ENCODE results near the gene BMP7.

The BMP7 gene

DNA sequence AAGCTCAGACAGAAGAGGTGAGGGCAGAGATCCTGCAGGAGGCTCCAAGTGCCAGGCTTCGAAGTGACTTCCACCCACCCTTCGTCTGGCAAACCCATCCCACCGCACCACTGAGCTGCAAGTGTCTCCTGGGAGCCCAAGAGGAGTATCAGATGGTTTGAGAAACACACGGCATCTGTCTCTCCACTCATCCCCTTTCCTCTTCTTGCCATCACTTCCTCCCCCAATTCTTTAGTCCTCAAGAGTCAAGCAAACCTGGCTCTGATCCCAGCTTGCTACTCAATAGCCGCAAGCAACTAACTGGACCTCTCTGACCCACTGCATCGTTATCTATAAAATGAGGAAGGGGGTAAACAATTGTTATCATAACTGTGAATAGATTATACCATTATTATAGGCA is 142.1 kb downstream of the BMP7 start:
- Histone ChIP-seq H4K91ac (ENCODE audit: low read depth, low read length, poor library complexity) (no peak overlapping the region), H3K4me2 (ENCODE audit: insufficient read depth, low read length, poor library complexity, severe bottlenecking) (no peak overlapping the region), H3K4ac (ENCODE audit: low read length) (no peak overlapping the region), H4K8ac (ENCODE audit: low read depth, low read length) (no peak overlapping the region), H2AFZ (ENCODE audit: low read length) (no peak overlapping the region), H2AK5ac (ENCODE audit: low read depth, low read length) (no peak overlapping the region), H3K36me3 (replicated peaks in 1 of 2; ENCODE audit: control insufficient read depth in 2 of 2, insufficient read depth in 2 of 2, low read length in 2 of 2) (no peaks in the 10 kb centered on the region), H2BK15ac (ENCODE audit: low read length) (no peak overlapping the region), H3K79me1 (ENCODE audit: low read depth, low read length) (no peaks in the 10 kb centered on the region), H3K14ac (ENCODE audit: low read length) (no peak overlapping the region), H3K18ac (ENCODE audit: low read length) (no peak overlapping the region), H2BK5ac (ENCODE audit: low read length) (no peak overlapping the region), H3K4me1 (ENCODE audit: control insufficient read depth in 2 of 2, insufficient read depth in 1 of 2, low read depth in 1 of 2, low read length in 2 of 2) (peaks cover 0 to 17% of the 10 kb centered on the region in 2 donors), H3K27me3 (ENCODE audit: control insufficient read depth in 3 of 3, insufficient read depth in 3 of 3, low read depth in 1 of 3, low read length in 3 of 3) (peaks cover 0 to 10% (median 0%) of the 10 kb centered on the region in 3 experiments), H3K27ac (replicated peaks; ENCODE audit: low read length) (no peak overlapping the region), H3K9ac (ENCODE audit: low read depth, low read length, poor library complexity) (no peak overlapping the region), H2BK12ac (ENCODE audit: low read length) (no peak overlapping the region), H3K4me3 (ENCODE audit: low read length in 2 of 2) (no peak overlapping the region), H2BK120ac (ENCODE audit: low read depth, low read length) (no peak overlapping the region), H3K9me3 (replicated peaks in 1 of 2; ENCODE audit: control insufficient read depth in 2 of 2, insufficient read depth in 1 of 2, low read depth in 1 of 2, low read length in 2 of 2) (no peaks in the 10 kb centered on the region), H3K23ac (ENCODE audit: low read depth, low read length, poor library complexity) (no peak overlapping the region)
- no peak for DNase-seq (ENCODE audit: low spot score)
- WGBS, 2 donors (ENCODE audit: extremely low coverage in 2 of 2, insufficient read length in 2 of 2, insufficient replicate concordance in 1 of 2) = no CpG with 5 or more reads among the region's 6 CpGs

DNA sequence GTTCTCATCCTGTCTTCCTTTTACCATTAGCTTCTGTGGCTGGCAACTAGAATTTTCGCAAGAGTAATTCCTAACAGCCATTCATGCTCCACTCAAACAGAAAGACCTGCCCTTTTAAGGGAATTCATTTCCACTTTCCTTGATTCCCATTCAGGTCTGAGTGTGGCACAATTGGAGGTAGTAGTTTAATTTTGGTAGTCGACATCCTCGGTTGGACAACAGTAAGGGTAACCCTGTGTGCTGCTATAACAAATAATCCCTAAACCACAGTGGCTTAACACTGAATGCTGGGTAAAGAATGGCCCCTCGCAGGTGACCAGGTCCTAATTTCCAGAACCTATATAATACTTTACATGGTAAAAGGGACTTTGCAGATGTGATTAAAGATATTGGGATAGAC is 142.9 kb downstream of the BMP7 start:
- Histone ChIP-seq H3K4me2 (ENCODE audit: insufficient read depth, low read length, poor library complexity, severe bottlenecking) (no peak overlapping the region), H3K9me3 (replicated peaks in 1 of 2; ENCODE audit: control insufficient read depth in 2 of 2, insufficient read depth in 1 of 2, low read depth in 1 of 2, low read length in 2 of 2) (no peaks in the 10 kb centered on the region), H3K4me3 (ENCODE audit: low read length in 2 of 2) (no peak overlapping the region), H3K27me3 (ENCODE audit: control insufficient read depth in 3 of 3, insufficient read depth in 3 of 3, low read depth in 1 of 3, low read length in 3 of 3) (peaks cover 0 to 10% (median 0%) of the 10 kb centered on the region in 3 experiments), H2AFZ (ENCODE audit: low read length) (no peak overlapping the region), H4K8ac (ENCODE audit: low read depth, low read length) (no peak overlapping the region), H2AK5ac (ENCODE audit: low read depth, low read length) (no peak overlapping the region), H2BK5ac (ENCODE audit: low read length) (no peak overlapping the region), H3K79me1 (ENCODE audit: low read depth, low read length) (no peaks in the 10 kb centered on the region), H3K14ac (ENCODE audit: low read length) (no peak overlapping the region), H3K4me1 (ENCODE audit: control insufficient read depth in 2 of 2, insufficient read depth in 1 of 2, low read depth in 1 of 2, low read length in 2 of 2) (peaks cover 0 to 17% of the 10 kb centered on the region in 2 donors), H3K4ac (ENCODE audit: low read length) (no peak overlapping the region), H2BK12ac (ENCODE audit: low read length) (no peak overlapping the region), H3K27ac (replicated peaks; ENCODE audit: low read length) (no peak overlapping the region), H2BK120ac (ENCODE audit: low read depth, low read length) (no peak overlapping the region), H3K9ac (ENCODE audit: low read depth, low read length, poor library complexity) (no peak overlapping the region), H2BK15ac (ENCODE audit: low read length) (no peak overlapping the region), H3K18ac (ENCODE audit: low read length) (no peak overlapping the region), H3K36me3 (replicated peaks in 1 of 2; ENCODE audit: control insufficient read depth in 2 of 2, insufficient read depth in 2 of 2, low read length in 2 of 2) (no peaks in the 10 kb centered on the region), H4K91ac (ENCODE audit: low read depth, low read length, poor library complexity) (no peak overlapping the region), H3K23ac (ENCODE audit: low read depth, low read length, poor library complexity) (no peak overlapping the region)
- no CpG with 5 or more reads among the region's 4 CpGs for WGBS, 2 donors (ENCODE audit: extremely low coverage in 2 of 2, insufficient read length in 2 of 2, insufficient replicate concordance in 1 of 2)
- DNase-seq (ENCODE audit: low spot score) = no peak

DNA sequence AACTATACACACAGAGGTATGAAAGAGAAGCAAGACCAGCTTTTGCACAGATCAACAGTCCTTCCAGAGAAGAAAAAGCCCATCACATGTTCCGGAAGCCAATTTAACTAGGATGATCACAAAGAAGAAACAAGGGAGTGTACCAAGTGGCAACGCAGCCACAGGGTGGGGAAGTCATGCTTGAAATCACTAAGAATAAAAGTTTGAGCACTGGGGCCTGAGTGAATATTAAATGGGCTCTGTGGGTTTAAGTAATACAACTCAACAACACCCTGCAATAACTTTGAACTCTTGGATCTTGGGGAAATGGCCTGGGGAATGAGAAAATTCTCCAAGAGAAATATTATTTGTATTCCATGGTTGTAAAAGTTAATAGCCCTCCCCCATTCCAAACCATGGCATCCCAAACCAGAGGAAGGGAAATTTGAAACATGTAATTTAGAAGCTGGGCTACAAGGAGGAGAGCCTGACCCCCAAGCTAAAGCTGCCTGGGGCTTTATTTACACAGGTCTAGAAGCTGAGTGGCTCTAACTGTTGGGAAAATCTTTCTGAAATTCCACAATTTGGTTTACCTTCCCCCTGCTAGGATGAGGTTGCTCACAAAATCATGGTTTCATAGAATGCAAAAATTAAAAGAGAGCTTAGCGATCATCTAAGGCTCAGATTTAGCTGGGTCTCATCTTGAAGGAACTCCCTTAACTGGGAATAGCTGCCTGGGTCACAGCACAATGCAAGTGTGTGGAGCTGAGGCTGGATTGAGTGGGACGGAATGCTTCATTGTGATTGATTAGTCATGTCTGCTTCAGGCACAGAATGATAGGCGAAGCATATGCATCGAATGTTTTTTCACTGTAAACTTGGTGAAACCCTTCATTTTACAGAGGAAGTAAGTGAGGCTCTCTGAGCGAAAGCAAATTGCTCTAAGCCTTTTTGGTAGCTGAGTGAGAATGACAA is 143.6 kb downstream of the BMP7 start:
- no peaks in the 10 kb centered on the region for H3K36me3 ChIP-seq (replicated peaks in 1 of 2; ENCODE audit: control insufficient read depth in 2 of 2, insufficient read depth in 2 of 2, low read length in 2 of 2)
- no peak overlapping the region for H2AK5ac ChIP-seq (ENCODE audit: low read depth, low read length)
- H2AFZ ChIP-seq (ENCODE audit: low read length) = no peak overlapping the region
- H2BK15ac ChIP-seq (ENCODE audit: low read length) = no peak overlapping the region
- no peaks in the 10 kb centered on the region for H3K9me3 ChIP-seq (replicated peaks in 1 of 2; ENCODE audit: control insufficient read depth in 2 of 2, insufficient read depth in 1 of 2, low read depth in 1 of 2, low read length in 2 of 2)
- H3K9ac ChIP-seq (ENCODE audit: low read depth, low read length, poor library complexity) = no peak overlapping the region
- no peak overlapping the region for H4K8ac ChIP-seq (ENCODE audit: low read depth, low read length)
- no peak overlapping the region for H3K27ac ChIP-seq (replicated peaks; ENCODE audit: low read length)
- no peak overlapping the region for H3K23ac ChIP-seq (ENCODE audit: low read depth, low read length, poor library complexity)
- no peak overlapping the region for H3K18ac ChIP-seq (ENCODE audit: low read length)
- H3K27me3 ChIP-seq (ENCODE audit: control insufficient read depth in 3 of 3, insufficient read depth in 3 of 3, low read depth in 1 of 3, low read length in 3 of 3) = peaks cover 0 to 10% (median 0%) of the 10 kb centered on the region in 3 experiments
- no peak overlapping the region for H2BK12ac ChIP-seq (ENCODE audit: low read length)
- no peak overlapping the region for H2BK5ac ChIP-seq (ENCODE audit: low read length)
- peaks cover 0 to 11% of the 10 kb centered on the region in 2 donors for H3K4me1 ChIP-seq (ENCODE audit: control insufficient read depth in 2 of 2, insufficient read depth in 1 of 2, low read depth in 1 of 2, low read length in 2 of 2)
- no CpG with 5 or more reads among the region's 7 CpGs for WGBS, 2 donors (ENCODE audit: extremely low coverage in 2 of 2, insufficient read length in 2 of 2, insufficient replicate concordance in 1 of 2)
- no peak overlapping the region for H3K4me2 ChIP-seq (ENCODE audit: insufficient read depth, low read length, poor library complexity, severe bottlenecking)
- H4K91ac ChIP-seq (ENCODE audit: low read depth, low read length, poor library complexity) = no peak overlapping the region
- H2BK120ac ChIP-seq (ENCODE audit: low read depth, low read length) = no peak overlapping the region
- DNase-seq (ENCODE audit: low spot score) = no peak
- H3K4ac ChIP-seq (ENCODE audit: low read length) = no peak overlapping the region
- no peak overlapping the region for H3K14ac ChIP-seq (ENCODE audit: low read length)
- no peaks in the 10 kb centered on the region for H3K79me1 ChIP-seq (ENCODE audit: low read depth, low read length)
- no peak overlapping the region for H3K4me3 ChIP-seq (ENCODE audit: low read length in 2 of 2)

DNA sequence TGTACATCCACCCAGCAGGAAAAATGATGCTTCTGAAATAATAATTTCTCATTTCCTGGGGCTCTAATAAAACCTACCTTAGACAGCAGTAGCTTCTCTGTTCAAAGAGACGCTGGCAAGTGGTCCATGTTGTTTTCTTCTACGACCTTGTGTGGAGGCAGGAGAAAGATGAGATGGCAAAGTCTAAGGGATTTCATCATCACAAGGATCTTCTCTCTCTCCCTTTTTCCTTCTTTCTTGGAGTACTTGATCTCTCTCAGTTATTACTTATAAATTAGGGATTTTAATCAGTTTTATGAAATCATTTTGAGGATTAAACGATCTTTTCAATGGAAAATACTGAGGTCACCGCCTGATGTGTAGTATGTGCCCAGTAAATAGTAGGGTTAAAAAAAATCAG is 147.5 kb downstream of the BMP7 start:
- Histone ChIP-seq H3K27me3 (ENCODE audit: control insufficient read depth in 3 of 3, insufficient read depth in 3 of 3, low read depth in 1 of 3, low read length in 3 of 3) (peaks cover 0 to 4% (median 0%) of the 10 kb centered on the region in 3 experiments), H2BK120ac (ENCODE audit: low read depth, low read length) (no peak overlapping the region), H3K79me1 (ENCODE audit: low read depth, low read length) (no peaks in the 10 kb centered on the region), H2BK5ac (ENCODE audit: low read length) (no peak overlapping the region), H3K4ac (ENCODE audit: low read length) (no peak overlapping the region), H2AK5ac (ENCODE audit: low read depth, low read length) (no peak overlapping the region), H3K9me3 (replicated peaks in 1 of 2; ENCODE audit: control insufficient read depth in 2 of 2, insufficient read depth in 1 of 2, low read depth in 1 of 2, low read length in 2 of 2) (peaks cover 0 to 4% of the 10 kb centered on the region in 2 donors), H3K9ac (ENCODE audit: low read depth, low read length, poor library complexity) (no peak overlapping the region), H4K91ac (ENCODE audit: low read depth, low read length, poor library complexity) (no peak overlapping the region), H3K27ac (replicated peaks; ENCODE audit: low read length) (no peak overlapping the region), H4K8ac (ENCODE audit: low read depth, low read length) (no peak overlapping the region), H2BK15ac (ENCODE audit: low read length) (no peak overlapping the region), H2AFZ (ENCODE audit: low read length) (no peak overlapping the region), H3K4me2 (ENCODE audit: insufficient read depth, low read length, poor library complexity, severe bottlenecking) (no peak overlapping the region), H3K36me3 (replicated peaks in 1 of 2; ENCODE audit: control insufficient read depth in 2 of 2, insufficient read depth in 2 of 2, low read length in 2 of 2) (no peaks in the 10 kb centered on the region), H3K23ac (ENCODE audit: low read depth, low read length, poor library complexity) (no peak overlapping the region), H2BK12ac (ENCODE audit: low read length) (no peak overlapping the region), H3K4me1 (ENCODE audit: control insufficient read depth in 2 of 2, insufficient read depth in 1 of 2, low read depth in 1 of 2, low read length in 2 of 2) (no peaks in the 10 kb centered on the region), H3K4me3 (ENCODE audit: low read length in 2 of 2) (no peak overlapping the region), H3K14ac (ENCODE audit: low read length) (no peak overlapping the region), H3K18ac (ENCODE audit: low read length) (no peak overlapping the region)
- WGBS, 2 donors (ENCODE audit: extremely low coverage in 2 of 2, insufficient read length in 2 of 2, insufficient replicate concordance in 1 of 2) = no CpG with 5 or more reads among the region's 4 CpGs
- DNase-seq (ENCODE audit: low spot score) = no peak

Data from neuronal stem cell (in vitro differentiated cells).